Ovary (tissue), 9 donors: Measurements from ENCODE around the gene REXO4. TPM values are rescaled to one million over a fixed set of nuclear protein-coding genes. Genes with fewer than 3 reads are reported as not detected.

Experiments
- DNase-seq, 5 donors: peaks; one replicate each; pipeline ENCODE4 v3.0.0-alpha.2; 2019 to 2020
- H3K27ac ChIP-seq, 2 donors: fragments of 200-600 bp; one replicate each; pipeline versions ENCODE4 v1.5.1 to v1.8.0; 2019 to 2022
- H3K27me3 ChIP-seq: fragments of 200-600 bp; one replicate; pipeline ENCODE4 v1.8.0; 2022
- H3K36me3 ChIP-seq: fragments of 200-600 bp; sonication (generic); one replicate; pipeline ENCODE4 v1.5.1; 2019
- H3K4me1 ChIP-seq: one replicate; pipeline ENCODE4 v1.8.1; 2013; ENCODE audit warnings: mild to moderate bottlenecking, moderate library complexity; ENCODE audit not compliant: insufficient read depth
- H3K4me3 ChIP-seq: fragments of 200-600 bp; sonication (generic); one replicate; pipeline ENCODE4 v1.5.1; 2017
- H3K9me3 ChIP-seq, 2 donors: fragments of 200-600 bp in 1 of 2; sonication (generic) in 1 of 2; one replicate each; pipeline versions ENCODE4 v1.5.1 to v1.8.1; 2013 to 2019; ENCODE audit warnings: mild to moderate bottlenecking in 1 of 2, moderate library complexity in 1 of 2
- EP300 ChIP-seq: sonication (generic); formaldehyde crosslinking; IDR thresholded peaks from one replicate; pipeline ENCODE4 v1.6.1; 2017; ENCODE audit warnings: antibody characterized with exemption
- POLR2A ChIP-seq: fragments of 450-650 bp; IDR thresholded peaks from one replicate; pipeline ENCODE4 v1.6.1; 2017; ENCODE audit warnings: antibody characterized with exemption, mild to moderate bottlenecking, moderate library complexity
- WGBS, 3 donors: extraction: QIAGEN DNeasy Blood & Tissue Kit in 1 of 3; methylation state at CpG; one replicate each; pipeline versions ENCODE4 v1.1.5 to v1.1.7; 2013 to 2017; 5-methylcytosine and 5-hydroxymethylcytosine counted together
- intact Hi-C, 4 donors: fragments of 100-400 bp; cut with DNase I; formaldehyde crosslinking; loops; one replicate each; pipeline versions ENCODE4 v1.11.0 to v1.15.1; 2022 to 2023
- polyA plus RNA-seq, 2 donors: library from polyadenylated mRNA; stranded (reverse); fragments of 200-250 nt in 1 of 2; fragments of 350-450 nt in 1 of 2; fragmentation: Illumina TruSeq in 1 of 2; extraction: RNeasy Lipid Tissue Mini Kit (QIAGEN cat#74804) in 1 of 2; gene quantifications; one replicate each; pipeline ENCODE4 v1.2.3, GENCODE V29; 2013 to 2014
- total RNA-seq, 7 donors: library from RNA; depleted of rRNA in 2 of 7; stranded (reverse); fragments of >200 nt in 2 of 7; fragmentation: NEBNext Ultra II Directional in 3 of 7; extraction: Animal tissue kit (Norgen Biotek cat#: 25700) in 3 of 7; gene quantifications; one replicate each; pipeline versions ENCODE4 v1.1.0 to v1.2.4, GENCODE V29; 2016 to 2023
- TF ChIP-seq, protein P1 (sequence below), 3 donors: fragments of 450-650 bp in 2 of 3; fragments of 200-600 bp in 1 of 3; IDR thresholded peaks; one replicate each; pipeline versions ENCODE4 v1.5.1 to v1.8.0; 2016 to 2022; ENCODE audit warnings: antibody characterized with exemption in 3 of 3, mild to moderate bottlenecking in 1 of 3
- donor health status: DM: no; HTN: no; CAD: no; lungs with moderate emphysema.
- donor health status: DM: no; HTN: no; CAD: no.
- donor health status: Bipolar disorder and iron deficiency.
- donor health status: DM: yes; HTN: yes; CAD: no.
- donor health status: DM: no; HTN: no; CAD: no.
- donor health status: DM: yes; HTN: yes; CAD: no.

REXO4 gene
- total and polyA plus RNA-seq, 9 donors, result 15.9 to 31.0 (median 21.9) TPM

DNA sequence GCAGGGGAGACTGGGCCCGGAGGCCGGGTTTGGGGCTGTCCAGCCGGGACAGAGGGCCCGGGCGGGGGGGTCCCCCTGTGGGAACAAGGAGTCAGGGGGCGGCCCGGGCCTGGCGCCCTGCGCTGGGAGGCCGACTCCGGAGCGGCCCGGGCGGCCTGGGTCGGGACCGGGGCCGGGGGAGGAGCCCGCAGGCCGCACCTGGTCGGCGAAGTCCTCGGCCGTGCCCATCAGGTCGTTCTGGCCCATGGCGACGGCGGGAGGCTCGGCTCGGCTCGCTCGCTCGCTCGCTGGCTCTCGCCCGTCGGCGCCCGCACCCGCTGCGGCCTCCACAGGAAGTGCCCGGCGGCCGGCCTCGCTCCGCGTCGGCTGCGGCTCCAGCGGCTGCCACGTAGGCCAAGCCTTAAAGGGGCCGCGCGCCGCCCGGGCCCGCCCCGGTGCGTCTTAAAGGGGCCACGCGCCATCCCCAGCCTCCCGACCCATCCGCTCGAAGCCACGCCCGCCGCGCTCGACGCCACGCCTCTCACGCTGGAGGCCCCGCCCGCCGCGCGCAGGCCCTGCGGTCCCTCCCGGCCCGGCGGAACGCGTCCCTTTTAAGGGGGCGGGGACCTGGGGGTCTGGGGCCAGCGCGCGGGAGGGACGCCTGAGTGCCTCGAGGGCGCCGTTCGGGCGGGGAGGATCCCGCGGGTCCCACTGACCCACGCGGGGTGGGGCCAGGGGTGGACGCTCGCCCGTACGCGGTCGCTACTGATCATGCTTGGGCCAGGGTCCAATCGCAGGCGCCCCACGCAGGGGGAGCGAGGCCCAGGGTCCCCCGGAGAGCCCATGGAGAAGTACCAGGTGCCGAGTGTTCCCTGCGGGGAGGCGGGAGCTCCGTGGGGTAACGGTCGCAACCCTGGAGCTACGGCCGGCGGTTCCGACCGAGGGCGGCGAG, 41.8 kb downstream of the REXO4 start, which contains the start of the genes STKLD1 and SURF4:
Gene STKLD1, plus strand, starts transcription at position 643 of the 931 bp plus-strand sequence. Its CDS starts 108 bp downstream, at position 751.
Gene SURF4, minus strand, starts transcription at position 337 of the 931 bp plus-strand sequence. Its CDS starts 91 bp downstream, at position 246.
- TF ChIP-seq, protein P1, sequence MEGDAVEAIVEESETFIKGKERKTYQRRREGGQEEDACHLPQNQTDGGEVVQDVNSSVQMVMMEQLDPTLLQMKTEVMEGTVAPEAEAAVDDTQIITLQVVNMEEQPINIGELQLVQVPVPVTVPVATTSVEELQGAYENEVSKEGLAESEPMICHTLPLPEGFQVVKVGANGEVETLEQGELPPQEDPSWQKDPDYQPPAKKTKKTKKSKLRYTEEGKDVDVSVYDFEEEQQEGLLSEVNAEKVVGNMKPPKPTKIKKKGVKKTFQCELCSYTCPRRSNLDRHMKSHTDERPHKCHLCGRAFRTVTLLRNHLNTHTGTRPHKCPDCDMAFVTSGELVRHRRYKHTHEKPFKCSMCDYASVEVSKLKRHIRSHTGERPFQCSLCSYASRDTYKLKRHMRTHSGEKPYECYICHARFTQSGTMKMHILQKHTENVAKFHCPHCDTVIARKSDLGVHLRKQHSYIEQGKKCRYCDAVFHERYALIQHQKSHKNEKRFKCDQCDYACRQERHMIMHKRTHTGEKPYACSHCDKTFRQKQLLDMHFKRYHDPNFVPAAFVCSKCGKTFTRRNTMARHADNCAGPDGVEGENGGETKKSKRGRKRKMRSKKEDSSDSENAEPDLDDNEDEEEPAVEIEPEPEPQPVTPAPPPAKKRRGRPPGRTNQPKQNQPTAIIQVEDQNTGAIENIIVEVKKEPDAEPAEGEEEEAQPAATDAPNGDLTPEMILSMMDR (IDR thresholded peaks at IDR 0.05), result peak in 1 of 3 donors; percentile 45
- TF ChIP-seq EP300 (no peak), POLR2A (peak; percentile 89)
- Histone ChIP-seq H3K27me3 (no peaks in the 10 kb centered on the region), H3K27ac (peak within 1 kb of the TSS; percentile 45 to 91), H3K36me3 (no peaks in the 10 kb centered on the region), H3K9me3 (no peaks in the 10 kb centered on the region), H3K4me3 (peak within 1 kb of the TSS; percentile 93), H3K4me1 (peaks cover 10% of the 10 kb centered on the region)
- 0 to 1% (median 1%) methylated on average over 46 to 120 of the region's 120 CpGs for WGBS, 3 donors
- DNase-seq, result peak; percentile 93 to 98 (median 95)
- intact Hi-C loops, result no loop called here

DNA sequence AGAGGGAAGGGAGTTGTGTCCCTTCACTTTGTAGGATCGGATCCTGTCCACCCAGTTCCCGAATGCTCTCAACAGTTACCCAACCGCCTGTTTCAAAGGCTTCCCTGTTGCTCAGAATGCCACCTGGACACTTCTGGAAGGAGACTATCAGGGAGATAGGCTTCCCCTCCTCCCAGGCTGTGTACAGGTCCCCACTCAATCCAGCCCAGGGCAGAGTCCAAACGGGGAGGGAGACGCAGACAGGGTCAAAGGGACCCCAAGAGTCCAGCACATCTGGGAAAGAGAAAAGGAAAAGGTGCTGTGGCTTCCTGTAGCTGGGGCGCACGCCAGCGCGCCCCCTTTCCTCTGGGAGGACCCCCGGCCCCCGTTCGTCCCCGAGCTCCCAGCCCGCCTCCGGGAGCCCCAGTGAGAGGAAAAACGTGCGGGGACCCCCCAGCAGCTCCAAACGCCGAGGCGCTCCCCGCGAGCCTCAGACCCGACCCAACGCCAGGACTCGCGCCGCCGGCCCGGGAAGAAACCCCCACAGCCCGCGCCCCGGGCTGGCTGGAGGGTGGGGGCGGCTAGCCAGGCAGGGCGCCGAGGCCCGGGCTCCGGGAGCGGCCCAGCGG, 42.6 kb downstream of the REXO4 start:
- peaks cover 11% of the 10 kb centered on the region for H3K4me1 ChIP-seq
- DNase-seq, result no peak
- no peaks in the 10 kb centered on the region for H3K27me3 ChIP-seq
- no peaks in the 10 kb centered on the region for H3K36me3 ChIP-seq
- TF ChIP-seq, protein P1 (IDR thresholded peaks at IDR 0.05), result no peak
- no peak for TF ChIP-seq POLR2A
- TF ChIP-seq EP300, result no peak
- H3K27ac ChIP-seq, result peak overlapping the region; percentile 45 to 91
- peak overlapping the region; percentile 93 for H3K4me3 ChIP-seq
- 0 to 1% (median 0%) methylated on average over 16 to 39 of the region's 39 CpGs for WGBS, 3 donors
- no peaks in the 10 kb centered on the region for H3K9me3 ChIP-seq
- intact Hi-C loops, result no loop called here

DNA sequence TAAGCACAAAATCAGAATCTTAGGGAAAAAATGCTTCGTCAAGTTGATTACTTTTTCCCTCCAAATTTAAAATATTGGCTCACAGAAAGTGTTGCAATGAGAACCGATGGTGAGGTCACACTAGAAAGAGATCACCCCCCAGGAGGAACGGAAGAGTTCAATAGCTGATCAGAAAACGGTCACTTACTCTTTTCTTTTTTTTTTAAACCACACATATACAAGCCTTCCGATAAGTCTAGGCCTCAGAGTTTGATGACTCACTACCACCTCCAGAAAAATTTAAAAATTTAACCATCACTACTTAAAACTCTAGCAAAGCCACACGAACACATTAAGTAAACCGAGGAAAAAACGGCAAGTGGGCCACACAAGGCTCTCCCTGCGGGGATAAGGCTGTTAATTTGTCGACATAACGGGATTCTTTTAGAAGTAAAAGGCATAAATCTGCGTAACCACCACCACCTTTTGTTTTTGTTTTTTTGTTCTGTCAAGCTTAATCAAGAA, 43.1 kb downstream of the REXO4 start:
- H3K36me3 ChIP-seq, result no peaks in the 10 kb centered on the region
- no peak for TF ChIP-seq POLR2A
- no peak for TF ChIP-seq EP300
- TF ChIP-seq, protein P1 (IDR thresholded peaks at IDR 0.05), result no peak

DNA sequence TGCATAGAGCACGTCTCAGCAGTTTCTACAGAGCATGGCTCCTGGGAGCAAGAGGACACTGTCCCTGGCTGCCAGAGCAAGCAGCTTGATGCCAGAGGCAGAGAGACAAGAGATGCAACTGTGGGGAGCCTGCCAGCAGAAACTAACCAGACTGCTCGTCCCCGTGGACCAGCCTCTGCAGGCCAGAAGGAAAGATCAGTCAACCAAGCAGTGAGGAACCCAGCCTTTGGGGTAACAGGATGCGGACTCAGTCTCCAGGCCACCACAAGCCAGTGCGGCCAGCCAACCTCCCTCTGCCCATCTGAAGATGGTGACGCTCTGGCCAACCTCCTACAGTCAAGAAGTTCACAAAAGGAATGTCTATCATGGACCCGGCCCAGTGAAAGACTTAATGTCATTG, 45.7 kb downstream of the REXO4 start:
- Histone ChIP-seq H3K36me3 (no peaks in the 10 kb centered on the region), H3K27ac (no peak overlapping the region), H3K9me3 (no peaks in the 10 kb centered on the region), H3K4me1 (peaks cover 11% of the 10 kb centered on the region), H3K27me3 (no peaks in the 10 kb centered on the region), H3K4me3 (no peak overlapping the region)
- intact Hi-C loops, result no loop called here
- no peak for TF ChIP-seq EP300
- TF ChIP-seq, protein P1 (IDR thresholded peaks at IDR 0.05), result no peak
- TF ChIP-seq POLR2A, result no peak
- 69 to 71% (median 71%) methylated on average over 7 of the region's 7 CpGs for WGBS, 3 donors
- no peak for DNase-seq

More for the DNA sequence above, 43.1 kb downstream of the REXO4 start:
- H3K4me3 ChIP-seq, result peak overlapping the region; percentile 93
- peaks cover 11% of the 10 kb centered on the region for H3K4me1 ChIP-seq
- intact Hi-C loops, result no loop called here
- WGBS, 3 donors, result 10 to 11% (median 11%) methylated on average over 12 of the region's 12 CpGs
- no peak for DNase-seq
- no peaks in the 10 kb centered on the region for H3K9me3 ChIP-seq
- H3K27ac ChIP-seq, result peak overlapping the region in 1 of 2 donors; percentile 45
- no peaks in the 10 kb centered on the region for H3K27me3 ChIP-seq
